Erythroblast (primary cell): Measurements from ENCODE around the gene GAK.

Experiments used
- DNase-seq, 2 experiments: peaks; one replicate each; lab custom pipeline; 2025; lab: John Stamatoyannopoulos, UW
- GATA1 ChIP-seq: IDR thresholded peaks from 2 replicates; pipeline ENCODE4 v1.6.1; 2011; ENCODE audit warnings: low read depth, mild to moderate bottlenecking, control low read depth, low read length, moderate library complexity
- POLR2A ChIP-seq: IDR thresholded peaks from 2 replicates; pipeline ENCODE4 v1.6.1; 2011; ENCODE audit warnings: mild to moderate bottlenecking, low read length

GAK gene

GRCh38 chr4:959338-960139, 27.4 kb upstream of the GAK start:
- TF ChIP-seq POLR2A: no peak
- no peak for TF ChIP-seq GATA1
- DNase-seq: no peak

GRCh38 chr4:958696-959337, 26.7 kb upstream of the GAK start:
- no peak for TF ChIP-seq POLR2A
- no peak for TF ChIP-seq GATA1
- DNase-seq: no peak

DNA sequence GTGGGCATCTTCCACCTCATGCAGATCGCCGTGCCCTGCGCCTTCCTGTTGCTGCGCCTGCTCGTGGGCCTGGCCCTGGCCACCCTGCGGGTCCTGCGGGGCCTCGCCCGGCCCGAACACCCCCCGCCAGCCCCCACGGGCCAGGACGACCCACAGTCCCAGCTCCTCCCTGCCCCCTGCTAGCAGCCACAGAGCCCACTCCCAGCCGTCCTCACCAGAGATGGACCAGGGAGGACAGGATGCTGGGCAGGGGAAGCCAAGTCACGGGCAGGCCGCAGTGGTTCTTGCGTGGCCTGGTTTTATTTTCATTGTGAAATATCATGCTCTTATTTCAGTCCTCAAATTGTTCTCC, 26.2 kb upstream of the GAK start:
- TF ChIP-seq GATA1 (no peak), POLR2A (no peak)

DNA sequence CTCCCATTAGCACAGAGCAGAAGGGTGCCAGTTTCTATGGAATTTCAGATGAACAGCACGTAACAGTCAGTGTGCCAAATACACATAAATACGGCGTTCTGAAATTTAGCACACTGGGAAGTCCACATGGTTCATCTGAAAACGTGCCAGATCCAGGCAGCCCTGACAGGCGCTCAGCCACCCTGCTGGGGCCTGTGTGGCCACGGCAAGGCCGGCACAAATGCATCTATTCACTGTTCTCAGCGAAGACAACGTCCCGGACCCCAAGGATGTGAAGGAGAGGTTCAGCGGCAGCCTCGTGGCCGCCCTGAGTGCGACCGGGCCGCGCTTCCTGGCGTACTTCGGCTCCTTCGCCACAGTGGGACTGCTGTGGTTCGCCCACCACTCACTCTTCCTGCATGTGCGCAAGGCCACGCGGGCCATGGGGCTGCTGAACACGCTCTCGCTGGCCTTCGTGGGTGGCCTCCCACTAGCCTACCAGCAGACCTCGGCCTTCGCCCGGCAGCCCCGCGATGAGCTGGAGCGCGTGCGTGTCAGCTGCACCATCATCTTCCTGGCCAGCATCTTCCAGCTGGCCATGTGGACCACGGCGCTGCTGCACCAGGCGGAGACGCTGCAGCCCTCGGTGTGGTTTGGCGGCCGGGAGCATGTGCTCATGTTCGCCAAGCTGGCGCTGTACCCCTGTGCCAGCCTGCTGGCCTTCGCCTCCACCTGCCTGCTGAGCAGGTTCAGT, 25.6 kb upstream of the GAK start:
- TF ChIP-seq GATA1 (no peak), POLR2A (no peak)
- DNase-seq: no peak

More for the DNA sequence above, 26.2 kb upstream of the GAK start:
- no peak for DNase-seq

DNA sequence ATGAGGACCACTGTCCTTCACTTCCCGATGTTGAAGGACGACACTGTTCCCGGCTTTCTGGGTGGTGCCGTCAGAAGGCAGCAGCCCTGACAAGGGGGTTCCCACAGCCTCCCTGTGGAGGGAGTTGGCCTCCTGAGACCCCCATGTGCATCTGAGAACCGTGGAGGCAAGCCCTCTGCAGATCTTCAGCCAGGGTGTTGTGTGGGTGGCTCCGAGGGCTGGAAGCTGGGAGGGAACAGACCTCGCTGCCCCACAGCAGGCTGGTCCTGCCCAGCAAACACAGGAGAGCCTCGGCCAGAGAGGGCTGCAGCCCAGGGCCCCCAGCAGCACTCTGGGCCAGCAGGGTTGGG, 25.1 kb upstream of the GAK start:
- no peak for DNase-seq

DNA sequence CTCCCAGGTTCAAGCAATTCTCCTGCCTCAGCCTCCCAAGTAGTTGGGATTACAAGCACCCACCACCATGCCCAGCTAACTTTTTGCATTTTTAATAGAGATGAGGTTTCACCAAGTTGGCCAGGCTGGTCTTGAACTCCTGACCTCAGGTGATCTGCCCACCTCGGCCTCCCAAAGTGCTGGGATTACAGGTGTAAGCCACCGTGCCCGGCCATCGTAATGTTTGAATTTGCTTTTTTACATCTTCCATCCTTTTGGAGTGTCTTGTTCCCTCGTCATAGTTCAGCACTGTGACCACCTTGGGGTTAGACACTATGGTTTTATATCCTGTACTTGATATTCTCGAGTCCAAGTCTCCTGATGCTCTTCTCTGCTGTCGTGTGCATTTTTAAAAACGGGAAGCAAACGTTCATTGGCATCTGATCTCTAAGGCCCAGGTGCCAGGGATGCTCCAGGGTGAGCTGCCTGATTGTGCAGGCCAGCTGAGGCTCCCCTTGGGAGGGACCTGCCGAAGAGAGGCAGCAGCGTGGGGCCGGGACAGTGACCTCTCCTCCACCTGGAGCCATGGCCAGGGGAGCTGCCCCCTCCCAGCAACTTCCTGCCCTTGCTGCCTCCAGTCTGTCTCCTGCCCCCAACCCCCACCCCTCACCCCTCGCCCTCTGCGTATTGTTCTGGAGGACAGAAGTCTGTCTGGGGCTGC, 24.6 kb upstream of the GAK start:
- DNase-seq: no peak
- TF ChIP-seq GATA1 (no peak), POLR2A (no peak)

More for the DNA sequence above, 25.1 kb upstream of the GAK start:
- TF ChIP-seq POLR2A: no peak
- TF ChIP-seq GATA1: no peak

DNA sequence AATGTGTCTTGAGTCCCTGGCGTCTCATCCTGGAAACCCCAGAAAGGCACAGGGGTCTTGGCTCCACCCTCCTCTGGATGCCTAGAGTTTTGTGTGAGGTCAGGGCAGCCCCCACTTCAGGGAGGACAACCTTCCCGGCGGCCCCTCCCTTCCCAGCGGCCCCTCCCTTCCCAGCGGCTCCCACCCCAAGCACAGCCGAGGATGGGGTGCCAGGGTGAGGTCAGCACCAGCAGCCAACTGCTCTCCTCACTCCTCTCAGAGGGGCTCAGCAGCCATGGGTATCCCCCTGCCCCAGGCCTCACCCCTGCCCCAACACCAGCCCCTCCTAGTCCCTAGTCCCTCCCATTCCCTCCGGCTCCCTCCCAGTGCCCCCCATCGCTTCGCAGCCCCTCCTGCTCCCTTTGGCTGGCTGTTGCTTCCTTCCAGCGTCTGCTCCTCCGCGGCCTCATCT, 23.8 kb upstream of the GAK start:
- no peak for DNase-seq
- TF ChIP-seq GATA1 (no peak), POLR2A (no peak)

- TF ChIP-seq POLR2A (no peak), GATA1 (no peak)
- DNase-seq: no peak
Measured at GRCh38 chr4:955161-955921, 23.2 kb upstream of the GAK start.

DNA sequence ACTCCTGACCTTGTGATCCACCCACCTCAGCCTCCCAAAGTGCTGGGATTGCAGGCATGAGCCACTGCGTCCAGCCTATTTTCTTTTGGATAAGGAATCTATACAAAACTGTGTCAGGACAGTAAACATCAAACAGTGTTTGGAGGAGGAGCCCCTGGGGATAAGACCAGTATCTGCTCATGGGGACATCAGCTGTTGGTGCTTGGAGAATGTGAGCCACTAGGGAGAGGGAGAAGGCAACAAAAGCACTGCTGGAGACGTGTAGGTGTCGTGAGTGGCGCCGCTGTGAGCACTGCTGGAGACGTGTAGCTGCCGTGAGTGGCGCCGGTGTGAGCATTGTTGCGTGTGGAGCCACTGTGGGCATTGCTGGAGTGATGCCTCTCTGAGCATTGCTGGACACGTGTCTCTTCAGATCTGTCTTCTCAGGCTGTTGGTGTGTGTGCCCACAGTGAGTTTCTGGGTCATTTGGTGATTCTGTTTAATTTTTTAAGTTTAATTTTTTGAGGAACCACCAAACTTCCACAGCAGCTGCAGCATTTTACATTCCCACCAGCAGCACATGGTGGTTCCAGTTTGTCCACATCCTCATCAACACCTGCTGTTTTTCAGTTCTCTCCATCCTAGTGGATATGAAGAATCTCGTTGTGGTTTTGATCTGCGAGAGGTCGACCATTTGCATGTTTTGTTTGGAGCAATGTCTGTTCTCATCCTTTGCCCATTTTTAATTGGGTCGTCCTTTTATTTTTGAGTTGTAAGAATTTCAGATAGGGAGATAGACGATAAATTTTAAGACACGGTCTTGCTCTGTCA, 22.3 kb upstream of the GAK start:
- DNase-seq: no peak
- TF ChIP-seq GATA1 (no peak), POLR2A (no peak)

DNA sequence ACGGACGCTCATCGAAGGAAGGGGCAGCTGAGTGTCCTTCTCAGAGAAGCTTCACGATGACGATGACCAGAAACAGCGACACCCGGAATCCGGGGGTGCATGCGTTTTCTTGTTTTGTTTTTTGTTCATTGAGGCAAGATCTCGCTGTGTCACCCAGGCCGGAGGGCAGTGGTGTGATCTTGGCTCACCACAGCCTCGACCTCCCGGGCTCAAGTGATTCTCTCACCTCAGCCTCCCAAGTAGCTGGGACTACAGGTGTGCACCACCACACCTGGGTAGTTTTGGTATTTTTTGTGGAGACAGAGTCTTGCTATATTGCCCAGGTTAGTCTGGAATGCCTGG, 21.4 kb upstream of the GAK start:
- DNase-seq: no peak
- TF ChIP-seq POLR2A (no peak), GATA1 (no peak)

- no peak for DNase-seq
- TF ChIP-seq POLR2A: no peak
Measured at GRCh38 chr4:952881-953573, 20.9 kb upstream of the GAK start.
